ENCODE measurements around the gene OR6S1.

Gene OR6S1

GRCh38 chr14:20682435-20683124 is 41.1 kb upstream of the OR6S1 start (continued):
- TF ChIP-seq CTCF (tag by site-specific recombination; IDR thresholded peaks at IDR 0.05) (no peak), ZBTB1 (tag by site-specific recombination; IDR thresholded peaks at IDR 0.05) (no peak), REPIN1 (tag by site-specific recombination; IDR thresholded peaks at IDR 0.05; ENCODE audit: low read depth) (no peak), ZNF112 (tag by site-specific recombination; IDR thresholded peaks at IDR 0.05) (no peak), ZBTB7A (tag by site-specific recombination; IDR thresholded peaks at IDR 0.05; ENCODE audit: low read depth) (no peak), ZIC2 (tag by site-specific recombination; IDR thresholded peaks at IDR 0.05) (no peak), ZNF48 (tag by site-specific recombination; IDR thresholded peaks at IDR 0.05) (no peak), ZNF274 (IDR thresholded peaks at IDR 0.05; ENCODE audit: low read length) (no peak), ZNF274 (tag by site-specific recombination; IDR thresholded peaks at IDR 0.05; ENCODE audit: borderline replicate concordance) (no peak), ZNF792 (tag by site-specific recombination; IDR thresholded peaks at IDR 0.05) (no peak), IKZF3 (tag by site-specific recombination; IDR thresholded peaks at IDR 0.05) (peak; percentile 89), ZBTB17 (tag by site-specific recombination; IDR thresholded peaks at IDR 0.05) (peak; percentile 81), ZNF654 (tag by site-specific recombination; IDR thresholded peaks at IDR 0.05; ENCODE audit: low read depth) (no peak), ZNF624 (tag by site-specific recombination; IDR thresholded peaks at IDR 0.05) (no peak), ZNF433 (tag by site-specific recombination; IDR thresholded peaks at IDR 0.05; ENCODE audit: low read depth) (no peak), ZNF555 (tag by site-specific recombination; conservative IDR thresholded peaks at IDR 0.05) (no peak), ZNF16 (tag by site-specific recombination; IDR thresholded peaks at IDR 0.05; ENCODE audit: low read depth) (no peak), ZFP3 (tag by site-specific recombination; IDR thresholded peaks at IDR 0.05; ENCODE audit: low read depth) (no peak), ZNF621 (tag by site-specific recombination; IDR thresholded peaks at IDR 0.05) (no peak), ZNF19 (tag by site-specific recombination; IDR thresholded peaks at IDR 0.05; ENCODE audit: low read depth) (no peak), ZNF518A (tag by site-specific recombination; conservative IDR thresholded peaks at IDR 0.05; ENCODE audit: low read depth) (peak; percentile 38; the same call in 1 of the 2 replicates), ZNF114 (tag by site-specific recombination; IDR thresholded peaks at IDR 0.05) (no peak), OVOL3 (tag by site-specific recombination; IDR thresholded peaks at IDR 0.05) (no peak)
- TF ChIP-seq, protein P1, sequence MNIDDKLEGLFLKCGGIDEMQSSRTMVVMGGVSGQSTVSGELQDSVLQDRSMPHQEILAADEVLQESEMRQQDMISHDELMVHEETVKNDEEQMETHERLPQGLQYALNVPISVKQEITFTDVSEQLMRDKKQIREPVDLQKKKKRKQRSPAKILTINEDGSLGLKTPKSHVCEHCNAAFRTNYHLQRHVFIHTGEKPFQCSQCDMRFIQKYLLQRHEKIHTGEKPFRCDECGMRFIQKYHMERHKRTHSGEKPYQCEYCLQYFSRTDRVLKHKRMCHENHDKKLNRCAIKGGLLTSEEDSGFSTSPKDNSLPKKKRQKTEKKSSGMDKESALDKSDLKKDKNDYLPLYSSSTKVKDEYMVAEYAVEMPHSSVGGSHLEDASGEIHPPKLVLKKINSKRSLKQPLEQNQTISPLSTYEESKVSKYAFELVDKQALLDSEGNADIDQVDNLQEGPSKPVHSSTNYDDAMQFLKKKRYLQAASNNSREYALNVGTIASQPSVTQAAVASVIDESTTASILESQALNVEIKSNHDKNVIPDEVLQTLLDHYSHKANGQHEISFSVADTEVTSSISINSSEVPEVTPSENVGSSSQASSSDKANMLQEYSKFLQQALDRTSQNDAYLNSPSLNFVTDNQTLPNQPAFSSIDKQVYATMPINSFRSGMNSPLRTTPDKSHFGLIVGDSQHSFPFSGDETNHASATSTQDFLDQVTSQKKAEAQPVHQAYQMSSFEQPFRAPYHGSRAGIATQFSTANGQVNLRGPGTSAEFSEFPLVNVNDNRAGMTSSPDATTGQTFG (tag by site-specific recombination; IDR thresholded peaks at IDR 0.05; ENCODE audit: borderline replicate concordance) = no peak
- TF ChIP-seq, protein P2, sequence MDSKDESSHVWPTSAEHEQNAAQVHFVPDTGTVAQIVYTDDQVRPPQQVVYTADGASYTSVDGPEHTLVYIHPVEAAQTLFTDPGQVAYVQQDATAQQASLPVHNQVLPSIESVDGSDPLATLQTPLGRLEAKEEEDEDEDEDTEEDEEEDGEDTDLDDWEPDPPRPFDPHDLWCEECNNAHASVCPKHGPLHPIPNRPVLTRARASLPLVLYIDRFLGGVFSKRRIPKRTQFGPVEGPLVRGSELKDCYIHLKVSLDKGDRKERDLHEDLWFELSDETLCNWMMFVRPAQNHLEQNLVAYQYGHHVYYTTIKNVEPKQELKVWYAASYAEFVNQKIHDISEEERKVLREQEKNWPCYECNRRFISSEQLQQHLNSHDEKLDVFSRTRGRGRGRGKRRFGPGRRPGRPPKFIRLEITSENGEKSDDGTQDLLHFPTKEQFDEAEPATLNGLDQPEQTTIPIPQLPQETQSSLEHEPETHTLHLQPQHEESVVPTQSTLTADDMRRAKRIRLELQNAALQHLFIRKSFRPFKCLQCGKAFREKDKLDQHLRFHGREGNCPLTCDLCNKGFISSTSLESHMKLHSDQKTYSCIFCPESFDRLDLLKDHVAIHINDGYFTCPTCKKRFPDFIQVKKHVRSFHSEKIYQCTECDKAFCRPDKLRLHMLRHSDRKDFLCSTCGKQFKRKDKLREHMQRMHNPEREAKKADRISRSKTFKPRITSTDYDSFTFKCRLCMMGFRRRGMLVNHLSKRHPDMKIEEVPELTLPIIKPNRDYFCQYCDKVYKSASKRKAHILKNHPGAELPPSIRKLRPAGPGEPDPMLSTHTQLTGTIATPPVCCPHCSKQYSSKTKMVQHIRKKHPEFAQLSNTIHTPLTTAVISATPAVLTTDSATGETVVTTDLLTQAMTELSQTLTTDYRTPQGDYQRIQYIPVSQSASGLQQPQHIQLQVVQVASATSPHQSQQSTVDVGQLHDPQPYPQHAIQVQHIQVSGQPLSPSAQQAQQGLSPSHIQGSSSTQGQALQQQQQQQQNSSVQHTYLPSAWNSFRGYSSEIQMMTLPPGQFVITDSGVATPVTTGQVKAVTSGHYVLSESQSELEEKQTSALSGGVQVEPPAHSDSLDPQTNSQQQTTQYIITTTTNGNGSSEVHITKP (tag by site-specific recombination; IDR thresholded peaks at IDR 0.05) = no peak; the same call in 1 of the 2 replicates
- TF ChIP-seq, protein P3, sequence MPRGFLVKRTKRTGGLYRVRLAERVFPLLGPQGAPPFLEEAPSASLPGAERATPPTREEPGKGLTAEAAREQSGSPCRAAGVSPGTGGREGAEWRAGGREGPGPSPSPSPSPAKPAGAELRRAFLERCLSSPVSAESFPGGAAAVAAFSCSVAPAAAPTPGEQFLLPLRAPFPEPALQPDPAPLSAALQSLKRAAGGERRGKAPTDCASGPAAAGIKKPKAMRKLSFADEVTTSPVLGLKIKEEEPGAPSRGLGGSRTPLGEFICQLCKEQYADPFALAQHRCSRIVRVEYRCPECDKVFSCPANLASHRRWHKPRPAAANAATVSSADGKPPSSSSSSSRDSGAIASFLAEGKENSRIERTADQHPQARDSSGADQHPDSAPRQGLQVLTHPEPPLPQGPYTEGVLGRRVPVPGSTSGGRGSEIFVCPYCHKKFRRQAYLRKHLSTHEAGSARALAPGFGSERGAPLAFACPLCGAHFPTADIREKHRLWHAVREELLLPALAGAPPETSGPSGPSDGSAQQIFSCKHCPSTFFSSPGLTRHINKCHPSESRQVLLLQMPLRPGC (tag by site-specific recombination; IDR thresholded peaks at IDR 0.05) = peak; percentile 72

Measured in HEK293 (cell line).